SH-SY5Y (cell line): ENCODE data around the gene ACSL6.

Experiments used
- GATA2 ChIP-seq: IDR thresholded peaks from 2 replicates; pipeline ENCODE4 v1.6.1; 2011; ENCODE audit warnings: mild to moderate bottlenecking, low read depth, low read length
- GATA3 ChIP-seq: IDR thresholded peaks from 2 replicates; pipeline ENCODE4 v1.6.1; 2011; ENCODE audit warnings: low read depth, mild to moderate bottlenecking, low read length, moderate library complexity

Gene ACSL6

GRCh38 chr5:132016721-132017250, 5.3 kb upstream of the ACSL6 start:
- TF ChIP-seq GATA2 (no peak), GATA3 (no peak)

DNA sequence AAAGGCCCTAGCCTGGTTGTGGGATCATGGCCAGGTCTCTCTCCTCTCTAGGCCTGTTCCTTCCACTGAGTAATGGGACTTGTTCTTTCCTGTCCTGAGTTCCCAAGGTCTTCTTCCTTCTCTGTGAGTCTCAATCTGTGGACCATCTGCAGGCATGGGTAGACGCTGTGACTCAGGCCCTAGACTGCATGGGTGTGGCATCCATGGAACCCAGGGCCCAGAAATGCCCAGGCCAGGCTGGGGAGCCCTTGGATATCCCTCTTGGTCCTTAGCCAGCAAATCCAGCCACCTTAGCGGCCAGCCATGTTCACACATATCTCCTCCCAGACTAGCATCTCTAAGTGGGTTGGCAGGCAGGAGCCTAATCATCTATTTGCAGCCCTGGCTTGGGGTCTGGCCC, 2.3 kb upstream of the ACSL6 start:
- TF ChIP-seq GATA3 (no peak), GATA2 (no peak)

DNA sequence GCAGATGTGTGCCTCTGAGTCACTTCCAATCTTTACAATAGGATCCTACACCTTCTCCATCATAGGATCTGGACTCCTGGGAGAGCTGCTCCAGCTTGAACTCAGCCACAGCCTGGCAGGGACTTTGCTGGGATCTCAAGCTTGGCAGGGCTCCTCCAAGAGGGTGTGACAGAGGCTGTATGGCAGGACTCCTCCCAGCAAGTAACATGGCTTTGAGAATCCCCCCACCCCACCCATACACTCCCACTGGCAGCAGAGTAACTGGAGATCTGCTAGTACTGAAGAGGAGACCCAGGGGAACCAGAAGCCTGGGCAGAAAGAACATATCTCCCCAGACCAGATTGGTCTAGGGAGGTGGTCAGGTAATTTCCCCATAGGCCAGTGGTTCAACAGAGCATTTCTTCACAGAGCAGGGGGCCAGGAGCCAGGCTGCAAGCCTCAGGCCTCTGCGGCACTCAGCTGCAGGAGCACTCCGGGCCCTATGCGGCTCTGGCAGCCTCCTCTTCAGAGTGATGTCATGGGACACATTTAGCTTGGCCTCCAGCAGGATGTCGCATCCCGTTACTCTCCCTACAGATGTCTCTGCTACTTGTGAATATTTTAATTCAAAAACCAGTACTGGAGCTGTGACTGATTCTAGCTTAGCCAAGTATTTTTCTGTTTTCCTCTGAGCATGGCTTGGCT, 1.7 kb upstream of the ACSL6 start:
- TF ChIP-seq GATA3 = no peak
- TF ChIP-seq GATA2 = no peak

DNA sequence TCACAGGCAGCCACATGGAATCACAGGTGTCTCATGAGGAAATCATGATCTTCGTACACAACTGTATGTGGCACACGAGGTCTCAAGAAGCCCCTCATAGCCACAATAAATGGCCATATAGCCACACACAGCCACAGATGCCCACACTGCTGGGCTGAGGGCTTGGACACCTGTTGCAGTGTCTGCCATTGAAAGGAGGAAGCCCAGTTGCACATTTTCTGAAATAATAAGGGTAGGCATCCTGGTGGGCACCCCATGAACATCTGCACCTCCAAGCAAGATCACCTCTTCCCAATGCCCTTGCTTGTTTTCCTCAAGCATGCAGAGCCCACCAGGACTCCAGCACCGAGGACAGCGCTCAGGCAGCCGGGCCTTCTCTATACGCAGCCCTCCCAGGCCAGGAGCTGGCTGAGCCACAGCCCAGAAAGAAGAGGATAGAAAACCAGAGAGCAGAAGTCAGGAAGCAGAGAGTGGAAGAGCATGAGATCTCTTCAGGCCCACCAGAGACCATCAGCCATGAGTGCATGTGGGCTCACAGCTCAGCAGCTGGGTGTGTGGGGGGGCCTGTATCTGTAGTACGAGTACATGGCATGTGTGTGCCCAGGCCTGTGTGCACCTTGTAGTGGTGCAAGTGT, 1.0 kb upstream of the ACSL6 start:
- TF ChIP-seq GATA3 (no peak), GATA2 (no peak)

DNA sequence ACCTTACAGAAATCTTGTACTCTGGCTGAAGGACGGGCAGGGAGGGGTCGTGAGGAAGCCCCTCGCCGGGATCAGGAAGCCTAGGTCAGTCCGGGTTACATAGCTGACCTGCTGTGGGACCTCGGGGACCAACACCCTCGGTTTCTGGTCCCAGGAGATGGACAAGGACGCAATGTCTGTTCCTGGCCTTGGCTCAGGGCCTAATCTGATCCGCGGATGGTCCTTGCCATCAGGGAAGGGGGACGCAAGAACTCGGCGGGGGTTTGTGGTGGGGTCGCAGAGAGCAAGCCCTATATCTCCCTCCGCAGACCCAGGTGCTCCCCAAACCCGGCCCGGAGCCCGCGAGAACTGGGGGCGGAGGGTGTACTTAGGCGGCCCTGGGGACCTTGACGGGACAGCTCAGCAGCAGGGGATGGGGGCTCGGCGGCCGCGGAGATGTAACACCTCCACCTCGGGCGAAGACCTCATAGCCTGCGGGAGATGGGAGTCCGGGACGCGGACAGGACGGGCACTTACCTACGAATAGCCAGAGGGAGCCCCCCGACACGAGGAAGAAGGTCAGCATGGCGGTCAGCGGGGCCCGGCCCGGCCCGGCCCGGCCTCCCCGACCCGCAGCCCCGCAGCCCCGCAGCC, 353 bp downstream of the ACSL6 start:
- TF ChIP-seq GATA3 (no peak), GATA2 (no peak)

DNA sequence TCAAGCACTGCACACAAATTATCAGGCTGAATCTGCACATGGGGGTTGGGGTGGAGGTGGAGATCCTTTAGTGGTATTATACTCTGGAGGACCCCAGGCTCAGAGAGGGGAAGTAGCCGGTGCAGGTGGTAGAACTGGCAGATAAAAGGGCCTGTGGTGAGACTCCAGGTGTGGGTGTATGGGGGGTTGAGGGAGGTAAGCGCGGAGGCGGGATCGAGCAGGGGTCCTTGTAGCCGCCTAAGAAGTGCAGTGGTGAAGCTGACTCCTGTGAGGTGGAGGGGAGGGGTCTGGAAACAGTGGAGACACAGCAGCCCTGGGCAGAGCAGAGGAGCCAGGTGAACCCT, 841 bp downstream of the ACSL6 start:
- TF ChIP-seq GATA2 (no peak), GATA3 (no peak)

DNA sequence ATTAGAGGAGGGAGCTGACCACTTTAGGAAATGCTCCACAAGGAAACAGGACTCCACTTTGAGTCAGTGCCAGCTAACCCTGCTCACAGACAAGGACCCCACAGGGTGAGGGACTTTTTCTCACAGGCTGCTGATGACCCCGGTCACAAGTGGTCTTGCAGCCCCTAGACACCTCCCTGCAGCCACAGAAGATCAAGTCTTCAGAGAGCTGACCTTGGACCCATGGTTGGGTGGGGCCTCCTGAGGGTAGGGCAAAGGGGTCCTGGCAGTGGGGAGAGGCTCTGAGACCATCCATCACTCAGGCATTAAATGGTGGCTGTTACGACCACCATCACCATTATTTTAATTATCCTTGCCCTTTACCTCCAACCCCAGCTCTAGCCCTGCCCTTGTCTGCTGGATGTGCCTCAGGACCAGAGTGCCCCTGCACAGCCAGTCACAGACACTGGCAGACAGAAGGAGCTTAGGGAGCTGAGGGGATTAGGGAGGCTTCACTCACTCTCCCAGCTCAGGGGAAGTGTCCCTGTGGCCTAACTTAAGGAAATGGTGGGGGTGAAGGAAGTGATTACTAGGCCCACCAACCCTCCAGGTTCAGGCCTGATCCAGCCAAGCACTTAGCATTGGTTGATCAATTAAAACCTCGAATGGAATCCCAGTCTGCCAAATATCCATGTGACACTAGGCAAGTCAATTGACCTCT, 1.6 kb downstream of the ACSL6 start:
- TF ChIP-seq GATA2 = no peak
- TF ChIP-seq GATA3 = no peak

- TF ChIP-seq GATA3 (no peak), GATA2 (no peak)
These were observed 2.3 kb downstream of the ACSL6 start for GRCh38 chr5:132008961-132009680.

- TF ChIP-seq GATA3 (no peak), GATA2 (no peak)
These were observed 3.3 kb downstream of the ACSL6 start for GRCh38 chr5:132008163-132008473.

DNA sequence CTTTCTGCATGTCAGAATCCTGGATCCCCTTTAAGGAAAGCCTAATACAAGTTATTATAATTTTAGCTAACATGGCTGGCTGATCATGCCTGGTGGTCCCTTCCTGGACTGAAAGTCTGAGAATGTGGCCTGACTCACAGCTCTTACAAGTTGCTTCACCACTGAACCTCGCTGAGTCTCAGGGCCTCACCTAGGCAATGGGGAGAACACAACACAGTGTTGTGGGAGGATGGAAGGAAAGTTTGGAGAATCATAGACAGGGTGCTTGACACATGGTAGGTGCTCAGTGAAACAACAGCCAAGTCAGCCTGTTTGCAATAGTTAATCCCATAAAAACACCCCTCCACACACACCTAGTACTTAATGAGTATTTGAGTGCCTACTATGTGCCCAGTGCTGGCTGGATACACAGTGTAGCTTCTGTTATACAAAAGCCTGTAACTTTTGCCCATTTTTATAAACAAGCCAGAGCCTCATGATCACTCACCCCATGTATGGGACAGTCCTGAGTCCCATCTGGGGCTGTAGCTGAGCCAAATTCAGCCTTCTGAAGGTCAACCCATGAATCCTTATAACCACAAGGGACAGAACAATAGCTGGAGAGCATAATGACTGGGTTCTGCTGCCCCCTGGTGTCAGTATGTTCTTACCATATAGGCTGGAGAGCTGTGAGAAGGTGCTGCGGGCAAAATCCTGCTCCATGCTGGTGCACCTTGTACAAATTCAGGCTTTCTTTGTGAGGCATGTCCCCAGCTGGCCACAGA, 3.9 kb downstream of the ACSL6 start:
- no peak for TF ChIP-seq GATA3
- no peak for TF ChIP-seq GATA2

- TF ChIP-seq GATA3 (no peak), GATA2 (no peak)
These were observed 4.9 kb downstream of the ACSL6 start for GRCh38 chr5:132006331-132007120.

- TF ChIP-seq GATA3 = no peak
- TF ChIP-seq GATA2 = no peak
These were observed 5.9 kb downstream of the ACSL6 start for GRCh38 chr5:132005591-132005990.

GRCh38 chr5:132003982-132004381, 7.5 kb downstream of the ACSL6 start:
- no peak for TF ChIP-seq GATA2
- TF ChIP-seq GATA3 = no peak
